ENCODE data around the gene ROBO1.

ROBO1 gene

GRCh38 chr3:78863306-78864203 lies 904.2 kb downstream of the ROBO1 start:
- no peak for DNase-seq

- no peak for DNase-seq
These were observed 906.6 kb downstream of the ROBO1 start for GRCh38 chr3:78861156-78861555.

DNA sequence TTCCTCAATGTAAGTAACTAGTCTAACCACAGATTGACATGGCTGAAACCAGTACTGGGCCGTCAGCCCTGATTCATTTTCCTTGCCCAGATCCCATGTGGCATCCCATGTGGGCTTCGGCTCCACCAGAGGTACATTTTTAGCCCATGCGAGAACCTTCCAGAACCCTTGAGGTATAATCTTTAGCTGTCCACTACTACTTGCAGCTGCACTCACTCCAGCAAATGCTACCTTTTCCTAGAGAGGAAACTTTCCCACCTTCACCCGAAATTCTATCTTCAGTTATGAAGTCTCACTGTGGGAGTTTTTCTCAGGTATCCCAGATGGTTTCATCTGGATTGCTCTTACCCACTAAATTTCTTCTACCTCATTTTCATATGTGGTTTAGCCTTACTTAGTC lies 907.2 kb downstream of the ROBO1 start:
- DNase-seq = no peak

DNA sequence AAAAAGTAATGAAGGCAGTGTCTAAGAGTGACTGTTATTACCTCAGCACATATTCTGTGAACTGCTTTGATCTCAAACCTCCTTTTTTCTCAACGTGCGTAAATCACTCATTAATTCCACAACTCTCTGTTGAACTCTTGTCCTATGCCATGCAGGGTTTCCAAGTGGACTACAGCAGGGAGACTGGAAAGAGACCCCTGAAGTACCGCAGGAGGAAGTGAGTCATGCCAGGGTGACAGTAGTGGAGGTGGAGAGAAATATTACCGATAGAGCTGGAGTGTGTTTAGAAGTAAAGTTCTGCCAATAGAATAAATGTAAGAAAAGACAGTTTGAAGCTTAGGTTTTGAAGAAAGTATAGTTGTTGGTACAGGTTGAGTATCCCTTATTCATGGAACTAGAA lies 908.9 kb downstream of the ROBO1 start:
- no peak for DNase-seq

DNA sequence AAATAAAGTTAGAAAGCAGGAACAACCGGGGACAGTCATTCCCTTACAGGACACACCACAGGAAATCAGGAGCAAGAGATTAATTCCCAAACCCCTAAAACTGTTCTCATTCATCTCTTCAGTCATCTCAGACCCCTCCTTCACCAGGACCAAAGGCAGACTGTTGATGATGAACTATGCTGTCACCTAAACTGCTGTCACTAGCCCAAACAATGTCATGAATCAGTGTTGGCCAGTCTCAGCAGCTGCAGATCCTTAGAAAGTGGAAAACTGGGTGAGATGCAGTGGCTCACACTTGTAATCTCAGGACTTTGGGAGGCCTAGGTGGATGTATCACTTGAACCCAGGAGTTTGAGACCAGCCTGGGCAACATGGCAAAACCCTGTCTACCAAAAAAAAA lies 909.6 kb downstream of the ROBO1 start:
- no peak for DNase-seq

- DNase-seq = no peak
These were observed 910.2 kb downstream of the ROBO1 start for GRCh38 chr3:78857494-78858111.

DNA sequence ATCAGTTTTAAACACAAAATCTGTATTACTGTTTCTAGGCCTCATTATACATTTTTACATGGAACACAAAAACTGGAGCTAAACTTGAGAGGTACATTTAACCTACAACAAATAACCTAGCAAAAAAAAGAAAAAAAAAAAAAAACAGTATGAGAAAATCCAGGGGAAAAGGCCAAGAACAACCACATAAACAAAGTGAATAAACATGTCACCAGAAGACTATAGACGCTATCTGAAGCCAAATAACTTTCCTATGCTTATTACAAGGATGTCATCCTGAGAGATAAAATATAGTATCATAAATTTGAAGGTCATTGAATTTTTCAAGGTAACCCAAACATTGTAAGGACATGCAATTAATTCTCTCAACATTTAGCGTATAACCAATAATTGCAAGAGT lies 911.6 kb downstream of the ROBO1 start:
- no peak for DNase-seq

- DNase-seq = no peak
These were observed 912.6 kb downstream of the ROBO1 start for GRCh38 chr3:78855190-78855589.

- DNase-seq = peak; percentile 27
These were observed 919.2 kb downstream of the ROBO1 start for GRCh38 chr3:78848392-78849288.

DNA sequence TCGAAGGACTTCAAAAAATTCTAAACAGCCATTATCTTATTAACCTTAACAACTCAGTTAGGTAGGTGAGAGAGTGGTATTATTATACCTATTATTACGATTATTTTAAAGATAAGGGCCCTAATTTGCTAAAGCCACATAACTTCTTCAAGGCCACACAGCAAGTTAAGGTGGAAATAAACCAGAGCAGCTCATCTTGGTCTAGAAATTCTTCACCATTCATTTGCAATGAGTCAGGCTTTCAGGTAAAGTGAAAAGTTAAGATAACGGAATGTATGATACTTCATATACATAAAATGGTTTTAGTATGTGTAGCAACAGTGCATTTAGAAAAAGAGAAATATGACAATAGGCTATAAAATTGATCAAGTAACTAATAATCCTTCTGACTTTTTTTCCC lies 920.2 kb downstream of the ROBO1 start:
- DNase-seq = no peak

GRCh38 chr3:78847203-78847602 lies 920.6 kb downstream of the ROBO1 start:
- DNase-seq = no peak

- DNase-seq = no peak
These were observed 921.1 kb downstream of the ROBO1 start for GRCh38 chr3:78846718-78847117.

GRCh38 chr3:78845605-78846004 lies 922.2 kb downstream of the ROBO1 start:
- no peak for DNase-seq

DNA sequence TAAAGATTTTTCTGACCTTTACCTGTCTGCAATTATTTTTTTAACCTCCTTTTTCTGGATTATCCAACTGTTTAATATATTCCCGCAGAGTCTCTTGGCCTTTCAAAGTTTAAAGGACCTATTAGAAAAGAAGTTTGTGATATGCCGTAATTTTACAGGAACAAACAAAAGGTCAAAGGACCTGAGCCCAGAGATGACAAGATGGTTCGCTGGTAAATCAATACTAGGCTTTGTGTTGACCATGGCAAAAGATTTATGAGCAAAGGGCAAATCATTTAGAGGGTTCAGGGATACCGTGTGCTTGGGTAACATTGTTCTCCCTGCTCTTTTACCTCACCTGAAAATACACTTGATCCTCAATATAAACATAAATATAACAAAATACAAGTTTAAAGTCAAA lies 923.5 kb downstream of the ROBO1 start:
- no peak for DNase-seq

- no peak for DNase-seq
These were observed 928.1 kb downstream of the ROBO1 start for GRCh38 chr3:78839693-78840092.

- DNase-seq = no peak
These were observed 929.4 kb downstream of the ROBO1 start for GRCh38 chr3:78838362-78838761.

DNA sequence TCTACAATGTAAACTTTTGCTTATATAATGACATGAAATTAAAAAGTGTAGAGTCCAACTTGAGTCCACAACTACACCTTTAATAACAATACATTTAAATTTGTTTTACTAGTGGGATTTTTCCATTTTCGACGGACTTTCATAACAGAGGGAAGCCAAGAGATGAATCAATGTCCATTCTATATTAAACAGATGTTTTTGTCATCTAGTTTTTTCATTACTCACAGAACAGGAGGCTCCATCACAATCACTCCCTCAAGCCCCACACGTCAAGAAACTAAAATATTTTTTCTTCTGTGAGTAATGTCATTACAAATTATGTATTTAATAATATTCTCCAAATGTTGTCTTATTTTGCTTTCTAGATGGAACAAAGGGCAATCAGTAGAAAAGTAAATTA lies 932.9 kb downstream of the ROBO1 start:
- DNase-seq = no peak

GRCh38 chr3:78832785-78833204 lies 935.0 kb downstream of the ROBO1 start:
- DNase-seq = no peak

DNA sequence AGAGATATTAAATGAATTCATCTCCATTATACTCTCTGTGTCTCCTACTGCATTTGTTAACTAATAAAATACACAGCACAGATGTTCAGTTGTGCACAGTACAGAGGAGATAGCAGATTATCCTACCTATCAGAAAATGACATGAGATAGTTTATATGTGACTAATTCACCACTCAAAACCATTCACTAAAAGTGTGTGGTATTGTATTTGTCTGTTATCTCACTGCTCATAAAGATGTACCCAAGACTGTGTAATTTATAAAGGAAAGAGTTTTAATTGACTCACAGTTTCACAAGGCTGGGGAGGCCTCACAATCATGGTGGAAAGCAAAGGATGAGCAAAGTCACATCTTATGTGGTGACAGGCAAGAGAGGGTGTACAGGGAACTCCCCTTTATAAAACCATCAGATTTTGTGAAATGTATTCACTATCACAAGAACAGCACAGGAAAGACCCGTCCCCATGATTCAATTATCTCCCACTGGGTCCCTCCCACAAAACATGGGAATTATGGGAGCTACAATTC lies 936.3 kb downstream of the ROBO1 start:
- no peak for DNase-seq

GRCh38 chr3:78830470-78830869 lies 937.3 kb downstream of the ROBO1 start:
- no peak for DNase-seq

DNA sequence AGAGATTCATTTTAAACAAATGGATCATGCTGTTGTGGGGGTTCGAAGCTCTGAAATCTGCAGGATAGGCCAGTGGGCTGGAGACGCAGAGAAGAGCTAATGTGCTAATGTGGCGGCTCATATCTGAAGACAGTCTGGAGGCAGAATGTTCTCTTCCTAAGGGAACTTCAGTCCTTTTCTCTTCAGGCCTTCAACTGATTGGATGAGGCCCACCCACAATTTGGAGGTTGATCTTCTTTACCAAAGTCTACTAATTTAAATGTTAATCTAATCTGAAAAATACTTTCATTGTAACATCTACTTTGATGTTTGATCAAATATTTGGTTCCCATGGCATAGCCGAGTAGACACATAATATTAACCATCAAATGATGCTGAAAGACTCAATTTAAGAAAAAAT lies 940.2 kb downstream of the ROBO1 start:
- no peak for DNase-seq

- no peak for DNase-seq
These were observed 942.0 kb downstream of the ROBO1 start for GRCh38 chr3:78825858-78826215.

GRCh38 chr3:78825118-78825857 lies 942.5 kb downstream of the ROBO1 start:
- no peak for DNase-seq

Measured in NCI-H2029 treated with DMSO at 0.1 percent for 48 hours (cell line).